GM12878 (cell line): ENCODE measurements around the gene BCL11A. TPM values are rescaled to one million over a fixed set of nuclear protein-coding genes. Genes with fewer than 3 reads are reported as not detected.

ENCODE experiments used
- ATAC-seq: fragments of 200-7000 bp; cut with Tn5 transposase; 3 replicates; pipeline ENCODE4 v1.9.1; 2020; ENCODE audit warnings: mild to moderate bottlenecking, moderate library complexity
- BruUV-seq: library from RNA; stranded (reverse); fragments of 400-500 nt; replicated peaks from 2 replicates; lab custom pipeline; 2021; lab: Mats Ljungman, UMichigan
- CTCF ChIA-PET: fragments of 300-600 bp; sonication (Branson Sonifier 250); formaldehyde crosslinking; extraction: SDS; loops from one replicate; lab custom pipeline; 2021; ENCODE audit warnings: inconsistent platforms; lab: Yijun Ruan, JAX
- POLR2A ChIA-PET: fragments of 350-600 bp; formaldehyde crosslinking; extraction: SDS; loops from one replicate; lab custom pipeline; 2021; ENCODE audit warnings: inconsistent platforms; lab: Charles Lee
- RAD21 ChIA-PET: fragments of 300-600 bp; sonication (Branson Sonifier 250); formaldehyde crosslinking; loops from one replicate; lab custom pipeline; 2023; ENCODE audit warnings: antibody characterized with exemption; ENCODE audit not compliant: unreplicated experiment; lab: Charles Lee
- SMC1A ChIA-PET: fragments of 300-600 bp; sonication (Branson Sonifier 250); formaldehyde crosslinking; loops from one replicate; lab custom pipeline; 2023; ENCODE audit not compliant: unreplicated experiment, uncharacterized antibody; lab: Charles Lee
- DNase-seq: peaks from one replicate; pipeline ENCODE4 v3.0.0-alpha.2; 2011; ENCODE audit warnings: low read depth, low spot score
- FAIRE-seq: peaks from 3 replicates; lab custom pipeline; 2011; peaks lifted over from hg19 to GRCh38; lab: Jason Lieb, UNC
- H2AFZ ChIP-seq: 2 replicates; pipeline ENCODE4 v1.6.0; 2011; ENCODE audit warnings: low read depth, low read length, control low read depth; ENCODE audit not compliant: control insufficient read depth
- H3K27ac ChIP-seq: 2 replicates; pipeline ENCODE4 v1.5.1; 2011; ENCODE audit warnings: control low read depth; ENCODE audit not compliant: control insufficient read depth, insufficient read depth
- H3K27me3 ChIP-seq, 2 experiments: replicated peaks in 1 of 2; 2 replicates each; pipeline versions ENCODE4 v1.6.0 to v1.6.1; 2011; ENCODE audit warnings: low read length in 1 of 2; ENCODE audit not compliant: control insufficient read depth in 2 of 2, insufficient read depth in 2 of 2
- H3K36me3 ChIP-seq, 2 experiments: 2 replicates each; pipeline ENCODE4 v1.5.1; 2011; ENCODE audit warnings: low read length in 1 of 2; ENCODE audit not compliant: control insufficient read depth in 2 of 2, insufficient read depth in 2 of 2
- H3K4me1 ChIP-seq: 2 replicates; pipeline ENCODE4 v1.6.1; 2011; ENCODE audit warnings: mild to moderate bottlenecking, low read length, moderate library complexity, mixed read lengths; ENCODE audit not compliant: control insufficient read depth, insufficient read depth
- H3K4me2 ChIP-seq: 2 replicates; pipeline ENCODE4 v1.6.0; 2011; ENCODE audit warnings: control low read depth; ENCODE audit not compliant: control insufficient read depth, insufficient read depth
- H3K4me3 ChIP-seq: fragments of 200-600 bp; sonication (generic); 2 replicates; pipeline ENCODE4 v1.5.1; 2016
- H3K79me2 ChIP-seq: 2 replicates; pipeline ENCODE4 v1.6.0; 2011; ENCODE audit warnings: low read length; ENCODE audit not compliant: control insufficient read depth, insufficient read depth
- H3K9ac ChIP-seq: 2 replicates; pipeline ENCODE4 v1.8.0; 2011; ENCODE audit warnings: low read length, control low read depth, mixed read lengths; ENCODE audit not compliant: control insufficient read depth, insufficient read depth
- H3K9me3 ChIP-seq: replicated peaks from 3 replicates; pipeline ENCODE4 v1.5.1; 2011; ENCODE audit warnings: mild to moderate bottlenecking, low read length; ENCODE audit not compliant: control insufficient read depth, insufficient read depth
- H4K20me1 ChIP-seq: 2 replicates; pipeline ENCODE4 v1.6.0; 2011; ENCODE audit not compliant: control insufficient read depth, insufficient read depth
- ATF2 ChIP-seq: IDR thresholded peaks from 2 replicates; pipeline ENCODE4 v1.6.1; 2012; ENCODE audit warnings: low read length, inconsistent platforms
- IKZF1 ChIP-seq: fragments of 450-650 bp; conservative IDR thresholded peaks from 2 replicates; pipeline ENCODE4 v1.6.1; 2017; ENCODE audit warnings: antibody characterized with exemption, mild to moderate bottlenecking
- KLF5 ChIP-seq: fragments of 450-650 bp; IDR thresholded peaks from 2 replicates; pipeline ENCODE4 v1.6.1; 2014; ENCODE audit warnings: mild to moderate bottlenecking; ENCODE audit not compliant: partially characterized antibody
- MTA3 ChIP-seq: IDR thresholded peaks from 2 replicates; pipeline ENCODE4 v1.6.1; 2012; ENCODE audit warnings: low read length, inconsistent platforms, borderline replicate concordance
- NKRF ChIP-seq: fragments of 450-650 bp; conservative IDR thresholded peaks from 2 replicates; pipeline ENCODE4 v1.6.1; 2017; ENCODE audit warnings: mild to moderate bottlenecking, moderate library complexity
- NR2C1 ChIP-seq: fragments of 450-650 bp; IDR thresholded peaks from 2 replicates; pipeline ENCODE4 v1.6.1; 2017; ENCODE audit warnings: antibody characterized with exemption, mild to moderate bottlenecking, moderate library complexity
- NRF1 ChIP-seq: conservative IDR thresholded peaks from 2 replicates; pipeline ENCODE4 v1.6.1; 2011; ENCODE audit warnings: mild to moderate bottlenecking, low read depth, low read length, improper control_type of control experiment
- PRDM15 ChIP-seq: fragments of 450-650 bp; formaldehyde crosslinking; IDR thresholded peaks from 2 replicates; pipeline ENCODE4 v1.4.0; 2020; ENCODE audit warnings: mild to moderate bottlenecking, moderate library complexity
- SMC3 ChIP-seq: IDR thresholded peaks from 2 replicates; pipeline ENCODE4 v1.6.1; 2011; ENCODE audit warnings: low read length, improper control_type of control experiment, borderline replicate concordance
- SP1 ChIP-seq: IDR thresholded peaks from one replicate; pipeline ENCODE4 v1.6.1; 2011; ENCODE audit warnings: low read depth, low read length
- USF2 ChIP-seq: IDR thresholded peaks from 2 replicates; pipeline ENCODE4 v1.6.1; 2011; ENCODE audit warnings: low read depth, low read length, improper control_type of control experiment, borderline replicate concordance
- WGBS: methylation state at CpG from one replicate; pipeline ENCODE4 v1.1.6; 2016; ENCODE audit warnings: low lambda C conversion rate; ENCODE audit not compliant: insufficient replicate concordance, insufficient coverage; ENCODE audit errors: missing lambda C conversion rate; 5-methylcytosine and 5-hydroxymethylcytosine counted together
- in situ Hi-C: fragments of 300-500 bp; cut with MboI; formaldehyde crosslinking; loops from 9 replicates; pipeline ENCODE4 v1.14.3; 2018; ENCODE audit warnings: mixed read lengths
- intact Hi-C: fragments of 100-400 bp; cut with micrococcal nuclease; formaldehyde crosslinking; loops from one replicate; pipeline ENCODE4 v1.14.2; 2022; ENCODE audit not compliant: unreplicated experiment
- polyA plus RNA-seq, 11 experiments: library from polyadenylated mRNA; depleted of rRNA in 4 of 11; unstranded in 6 of 11; stranded (reverse) in 5 of 11; fragments of >200 nt; fragmentation: Nextera tagmentation in 4 of 11; fragmentation: Illumina TruSeq in 1 of 11; extraction: Ambion mirVana in 4 of 11; extraction: Trizol in 1 of 11; gene quantifications; 1 replicate in 1 of 11; 2 replicates in 10 of 11; pipeline versions ENCODE4 v1.2.1 to v1.2.3, GENCODE V29; 2011 to 2016; ENCODE audit warnings: inconsistent platforms in 2 of 11, missing spikeins in 2 of 11, low read depth in 1 of 11
- total RNA-seq, 4 experiments: library from RNA; depleted of rRNA in 3 of 4; stranded (reverse); fragments of >200 nt in 3 of 4; fragmentation: Illumina TruSeq in 1 of 4; extraction: Trizol in 1 of 4; gene quantifications; 2 replicates each; pipeline versions ENCODE4 v1.2.1 to v1.2.3, GENCODE V29; 2013 to 2021
- TF ChIP-seq, protein P1 (sequence below): IDR thresholded peaks from 2 replicates; pipeline ENCODE4 v1.6.1; 2012; ENCODE audit warnings: mild to moderate bottlenecking, low read depth, low read length

BCL11A gene
- total and polyA plus RNA-seq, 10 of the 15 experiments (the other 5 are each of a cell fraction or from before 2014, with no cell fraction given) = 7.5 to 26.6 (median 11.1) TPM; not detected in 1

DNA sequence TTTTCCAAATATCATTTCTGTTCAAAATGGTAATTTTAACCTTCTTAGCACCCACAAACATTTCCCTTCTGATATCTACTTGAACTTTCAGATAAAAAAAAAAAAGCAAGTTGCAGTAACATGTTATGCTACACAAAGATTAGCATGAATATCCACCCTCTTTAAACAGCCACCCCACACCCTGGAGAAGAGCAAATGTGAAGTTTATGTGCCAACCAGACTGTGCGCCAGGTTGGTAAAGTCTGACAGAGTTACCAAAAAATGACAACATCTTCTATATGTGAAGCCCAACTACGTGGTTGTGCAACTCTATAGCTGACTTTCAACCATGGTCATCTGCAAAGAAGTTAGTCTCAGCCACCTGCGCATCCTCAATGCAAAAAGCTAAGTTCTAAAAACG, 62.6 kb downstream of the BCL11A start (continued):
- no peak for TF ChIP-seq MTA3
- TF ChIP-seq ATF2 = no peak
- no peak for TF ChIP-seq IKZF1
- no peak for TF ChIP-seq KLF5
- TF ChIP-seq PRDM15 = no peak
- no peak for TF ChIP-seq NRF1
- TF ChIP-seq NR2C1 = no peak

DNA sequence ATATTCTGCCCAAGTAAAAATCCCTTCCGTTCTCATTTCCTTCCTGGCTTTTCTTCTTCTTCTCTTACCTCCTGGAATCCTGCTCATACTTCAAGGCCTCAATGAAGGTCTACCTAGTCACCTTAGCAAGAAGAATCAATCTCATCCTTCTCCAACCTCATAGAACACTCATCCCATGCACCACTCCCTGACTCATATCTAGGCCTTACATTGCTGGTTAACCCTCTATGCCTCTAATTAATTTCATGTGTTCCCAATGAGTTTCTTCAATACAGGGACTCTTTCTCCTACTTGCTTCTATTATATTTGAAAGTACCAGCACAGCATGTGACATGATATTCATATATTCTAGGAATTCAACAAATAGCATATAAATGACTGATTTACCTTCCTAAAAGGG, 63.0 kb downstream of the BCL11A start:
- ChIA-PET RAD21 (no interaction called here), POLR2A (no interaction called here), SMC1A (no interaction called here), CTCF (no interaction called here)
- Histone ChIP-seq H3K4me1 (peaks cover 26% of the 10 kb centered on the region), H3K9me3 (no peaks in the 10 kb centered on the region), H3K9ac (no peak overlapping the region), H3K27me3 (no peaks in the 10 kb centered on the region), H3K36me3 (peaks cover 0 to 3% of the 10 kb centered on the region in 2 experiments; a peak in 1 of 4 replicates), H2AFZ (no peak overlapping the region), H3K4me3 (no peak overlapping the region), H3K79me2 (peaks cover 41% of the 10 kb centered on the region), H4K20me1 (no peaks in the 10 kb centered on the region), H3K4me2 (no peak overlapping the region), H3K27ac (no peak overlapping the region)
- in situ Hi-C loops (no loop called here), intact Hi-C loops (no loop called here)
- FAIRE-seq (no peak), DNase-seq (no peak), ATAC-seq (no peak)
- BruUV-seq = no TSS peak
- 92% methylated on average over 1 of the region's 1 CpG for WGBS
- TF ChIP-seq NKRF (no peak), SP1 (no peak), USF2 (no peak), SMC3 (no peak)
- TF ChIP-seq, protein P1, sequence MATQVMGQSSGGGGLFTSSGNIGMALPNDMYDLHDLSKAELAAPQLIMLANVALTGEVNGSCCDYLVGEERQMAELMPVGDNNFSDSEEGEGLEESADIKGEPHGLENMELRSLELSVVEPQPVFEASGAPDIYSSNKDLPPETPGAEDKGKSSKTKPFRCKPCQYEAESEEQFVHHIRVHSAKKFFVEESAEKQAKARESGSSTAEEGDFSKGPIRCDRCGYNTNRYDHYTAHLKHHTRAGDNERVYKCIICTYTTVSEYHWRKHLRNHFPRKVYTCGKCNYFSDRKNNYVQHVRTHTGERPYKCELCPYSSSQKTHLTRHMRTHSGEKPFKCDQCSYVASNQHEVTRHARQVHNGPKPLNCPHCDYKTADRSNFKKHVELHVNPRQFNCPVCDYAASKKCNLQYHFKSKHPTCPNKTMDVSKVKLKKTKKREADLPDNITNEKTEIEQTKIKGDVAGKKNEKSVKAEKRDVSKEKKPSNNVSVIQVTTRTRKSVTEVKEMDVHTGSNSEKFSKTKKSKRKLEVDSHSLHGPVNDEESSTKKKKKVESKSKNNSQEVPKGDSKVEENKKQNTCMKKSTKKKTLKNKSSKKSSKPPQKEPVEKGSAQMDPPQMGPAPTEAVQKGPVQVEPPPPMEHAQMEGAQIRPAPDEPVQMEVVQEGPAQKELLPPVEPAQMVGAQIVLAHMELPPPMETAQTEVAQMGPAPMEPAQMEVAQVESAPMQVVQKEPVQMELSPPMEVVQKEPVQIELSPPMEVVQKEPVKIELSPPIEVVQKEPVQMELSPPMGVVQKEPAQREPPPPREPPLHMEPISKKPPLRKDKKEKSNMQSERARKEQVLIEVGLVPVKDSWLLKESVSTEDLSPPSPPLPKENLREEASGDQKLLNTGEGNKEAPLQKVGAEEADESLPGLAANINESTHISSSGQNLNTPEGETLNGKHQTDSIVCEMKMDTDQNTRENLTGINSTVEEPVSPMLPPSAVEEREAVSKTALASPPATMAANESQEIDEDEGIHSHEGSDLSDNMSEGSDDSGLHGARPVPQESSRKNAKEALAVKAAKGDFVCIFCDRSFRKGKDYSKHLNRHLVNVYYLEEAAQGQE = no peak
